LoVo (cell line): ENCODE measurements around the gene NPC1.

Source experiments
- DNase-seq: peaks from one replicate; pipeline ENCODE4 v3.0.0-alpha.2; 2016; ENCODE audit warnings: low spot score

NPC1 gene

GRCh38 chr18:23487738-23488570, 98.4 kb downstream of the NPC1 start:
- no peak for DNase-seq

GRCh38 chr18:23485386-23485785, 100.9 kb downstream of the NPC1 start:
- no peak for DNase-seq

- DNase-seq = no peak
These were observed 101.6 kb downstream of the NPC1 start for GRCh38 chr18:23484561-23485182.
